Cardiac muscle cell (in vitro differentiated cells and primary cell): Measurements from ENCODE around the gene SPATA12. TPM values are rescaled to one million over a fixed set of nuclear protein-coding genes. Genes with fewer than 3 reads are reported as not detected.

ENCODE experiments used
- DNase-seq, 2 donors: peaks; one replicate each; pipeline versions ENCODE4 v3.0.0 to v3.0.0-alpha.2; 2010 to 2017; ENCODE audit warnings: low read depth in 1 of 2, low spot score in 1 of 2
- H3K27ac ChIP-seq: fragments of 200-600 bp; sonication (generic); 2 replicates; pipeline ENCODE4 v1.5.1; 2016
- H3K27me3 ChIP-seq: fragments of 200-600 bp; sonication (generic); 2 replicates; pipeline ENCODE4 v1.6.0; 2016; ENCODE audit warnings: control low read depth
- H3K36me3 ChIP-seq: fragments of 200-600 bp; sonication (generic); 2 replicates; pipeline ENCODE4 v1.5.1; 2016; ENCODE audit warnings: control low read depth
- H3K4me1 ChIP-seq: fragments of 200-600 bp; sonication (generic); 2 replicates; pipeline ENCODE4 v1.8.1; 2017; ENCODE audit warnings: low read depth, mild to moderate bottlenecking, mixed run types
- H3K4me3 ChIP-seq: fragments of 200-600 bp; sonication (generic); 2 replicates; pipeline ENCODE4 v1.5.1; 2016; ENCODE audit warnings: mild to moderate bottlenecking
- H3K9me3 ChIP-seq: fragments of 200-600 bp; sonication (generic); 2 replicates; pipeline ENCODE4 v1.5.1; 2017; ENCODE audit warnings: low read depth, mild to moderate bottlenecking, control low read depth
- CTCF ChIP-seq: IDR thresholded peaks from 2 replicates; pipeline ENCODE4 v1.5.1; 2012; ENCODE audit warnings: low read depth, mild to moderate bottlenecking, low read length
- polyA plus RNA-seq: library from polyadenylated mRNA; unstranded; fragments of >200 nt; fragmentation: Nextera tagmentation; extraction: Ambion mirVana; gene quantifications from 2 replicates; pipeline ENCODE4 v1.2.1, GENCODE V29; 2016
- total RNA-seq: library from RNA; depleted of rRNA; stranded (reverse); fragments of >200 nt; gene quantifications from 2 replicates; pipeline ENCODE4 v1.2.3, GENCODE V29; 2016

Gene SPATA12
- total and polyA plus RNA-seq, 2 experiments from 2014 or later, result not detected

GRCh38 chr3:57078344-57078634, 17.8 kb downstream of the SPATA12 start:
- Histone ChIP-seq H3K36me3 (no peaks in the 10 kb centered on the region), H3K9me3 (no peaks in the 10 kb centered on the region), H3K27me3 (peaks cover 3% of the 10 kb centered on the region), H3K4me3 (peak overlapping the region; percentile 49), H3K27ac (no peak overlapping the region), H3K4me1 (peaks cover 4% of the 10 kb centered on the region)
- no peak for TF ChIP-seq CTCF
- peak in 1 of 2 donors; percentile 86 for DNase-seq

GRCh38 chr3:57078635-57079473, 18.4 kb downstream of the SPATA12 start:
- no peaks in the 10 kb centered on the region for H3K36me3 ChIP-seq
- peak overlapping the region; percentile 49 for H3K4me3 ChIP-seq
- no peaks in the 10 kb centered on the region for H3K9me3 ChIP-seq
- H3K27ac ChIP-seq, result no peak overlapping the region
- peaks cover 3% of the 10 kb centered on the region for H3K27me3 ChIP-seq
- peak; percentile 45 to 86 for DNase-seq
- H3K4me1 ChIP-seq, result peaks cover 4% of the 10 kb centered on the region
- no peak for TF ChIP-seq CTCF

- no peak for TF ChIP-seq CTCF
- Histone ChIP-seq H3K36me3 (no peaks in the 10 kb centered on the region), H3K9me3 (no peaks in the 10 kb centered on the region), H3K27me3 (peaks cover 3% of the 10 kb centered on the region), H3K4me1 (peaks cover 4% of the 10 kb centered on the region), H3K27ac (no peak overlapping the region), H3K4me3 (peak overlapping the region; percentile 49)
- no peak for DNase-seq
Measured at GRCh38 chr3:57079474-57079831, 19.0 kb downstream of the SPATA12 start.

- Histone ChIP-seq H3K9me3 (no peaks in the 10 kb centered on the region), H3K36me3 (no peaks in the 10 kb centered on the region), H3K4me1 (peaks cover 4% of the 10 kb centered on the region), H3K27ac (no peak overlapping the region), H3K27me3 (peaks cover 3% of the 10 kb centered on the region), H3K4me3 (no peak overlapping the region)
- no peak for DNase-seq
- no peak for TF ChIP-seq CTCF
Measured at GRCh38 chr3:57080171-57080570, 19.7 kb downstream of the SPATA12 start.

GRCh38 chr3:57081173-57081572, 20.7 kb downstream of the SPATA12 start:
- Histone ChIP-seq H3K27me3 (peaks cover 3% of the 10 kb centered on the region), H3K27ac (no peak overlapping the region)

More at GRCh38 chr3:57081173-57081572, 20.7 kb downstream of the SPATA12 start:
- Histone ChIP-seq H3K4me3 (no peak overlapping the region), H3K4me1 (peaks cover 4% of the 10 kb centered on the region), H3K9me3 (no peaks in the 10 kb centered on the region), H3K36me3 (no peaks in the 10 kb centered on the region)
- TF ChIP-seq CTCF, result no peak
- no peak for DNase-seq
